CD4-positive, alpha-beta T cell treated with Interferon gamma for 1 hour (primary cell): ENCODE measurements around the gene TSPY2.
"Not testable (repeated sequence)": the region's sequence is repeated elsewhere in the genome, so short reads cannot be mapped to it uniquely, and the experiment has no call there.

Experiments
- DNase-seq: peaks from one replicate; pipeline ENCODE4 v3.0.0-alpha.2; 2020

Gene TSPY2, protein sequence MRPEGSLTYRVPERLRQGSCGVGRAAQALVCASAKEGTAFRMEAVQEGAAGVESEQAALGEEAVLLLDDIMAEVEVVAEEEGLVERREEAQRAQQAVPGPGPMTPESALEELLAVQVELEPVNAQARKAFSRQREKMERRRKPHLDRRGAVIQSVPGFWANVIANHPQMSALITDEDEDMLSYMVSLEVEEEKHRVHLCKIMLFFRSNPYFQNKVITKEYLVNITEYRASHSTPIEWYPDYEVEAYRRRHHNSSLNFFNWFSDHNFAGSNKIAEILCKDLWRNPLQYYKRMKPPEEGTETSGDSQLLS

DNA sequence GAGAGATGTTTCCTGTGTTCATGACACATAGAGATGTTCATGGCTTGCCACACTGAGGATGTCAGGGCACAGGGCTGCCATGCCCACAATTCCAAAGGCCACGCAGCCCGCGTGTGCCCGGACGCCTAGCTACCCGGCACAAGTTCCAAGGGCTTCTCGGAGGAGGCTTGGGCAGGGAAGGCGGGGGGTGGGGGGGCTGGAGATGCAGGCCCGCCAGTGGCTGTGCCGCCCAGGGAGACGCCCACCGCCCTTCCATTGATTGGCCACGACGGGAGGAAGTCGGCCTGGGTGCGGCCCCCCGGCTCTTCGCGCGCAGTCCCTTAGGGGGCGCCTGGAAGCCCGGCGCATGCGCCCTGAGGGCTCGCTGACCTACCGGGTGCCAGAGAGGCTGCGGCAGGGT, at the start of gene TSPY2:
Gene TSPY2, plus strand, starts transcription at position 301 of the 400 bp plus-strand sequence. Its CDS starts 46 bp downstream, at position 347.
- DNase-seq: not testable (repeated sequence)

DNA sequence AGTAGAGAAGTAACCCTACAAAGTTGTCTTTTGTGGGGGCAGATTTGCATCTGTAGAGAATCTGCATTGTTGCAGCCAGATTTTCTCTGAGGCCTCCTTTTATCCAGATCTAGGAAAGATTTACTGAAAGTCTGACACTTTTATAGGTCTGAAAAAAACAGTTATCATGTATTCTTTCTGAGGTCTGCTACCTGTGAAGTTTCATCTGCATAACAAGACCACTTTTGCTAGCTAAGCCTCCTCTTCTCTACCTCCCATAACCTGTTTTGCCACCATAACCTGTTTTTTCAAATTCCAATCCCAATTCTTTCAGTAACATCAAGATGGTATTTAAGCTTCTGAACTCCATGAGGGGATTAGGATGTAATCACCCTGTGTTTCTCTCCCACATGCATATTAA, 36.5 kb upstream of the TSPY2 start:
- DNase-seq: not testable (repeated sequence)

DNA sequence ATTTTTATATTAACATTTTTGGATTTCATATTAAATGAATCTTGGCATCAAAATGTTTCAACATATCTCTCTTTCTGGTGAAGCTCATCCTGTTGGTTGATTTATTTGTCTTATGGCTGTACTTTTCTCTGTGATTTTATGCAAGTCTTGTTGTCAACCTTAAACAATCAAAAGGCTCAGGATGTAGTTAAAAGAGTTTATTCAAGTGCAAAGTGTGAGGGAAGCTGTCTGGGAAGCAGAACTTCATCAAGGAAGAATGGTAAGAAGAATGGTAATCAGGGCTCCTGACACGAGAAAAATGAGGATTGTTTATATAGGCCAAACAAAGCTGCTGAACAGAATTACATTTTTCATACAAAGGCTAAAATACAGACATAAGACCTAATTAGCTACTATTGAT, 29.0 kb upstream of the TSPY2 start:
- DNase-seq: not testable (repeated sequence)

DNA sequence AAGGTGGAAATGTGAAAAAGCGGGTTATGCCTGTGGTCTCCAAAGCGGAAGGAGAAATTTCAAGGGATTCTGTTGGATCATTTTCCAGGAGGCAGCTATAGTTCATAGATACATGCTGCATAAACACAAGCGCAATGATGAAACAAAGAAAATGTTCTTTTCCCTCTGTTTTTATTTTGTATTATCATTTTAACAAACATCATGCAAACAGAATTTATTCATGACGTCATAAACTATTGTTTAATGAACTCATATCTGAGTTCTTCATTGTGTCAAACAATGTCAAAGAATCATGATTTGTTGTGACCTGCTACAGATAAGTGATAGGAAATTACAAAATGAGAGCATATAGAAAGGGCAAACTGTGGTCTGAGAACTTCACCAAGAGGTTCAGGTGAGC, 23.8 kb downstream of the TSPY2 start:
- DNase-seq: not testable (repeated sequence)
